Measurements from ENCODE around the gene RPEL1.
"Not testable (repeated sequence)": the region's sequence is repeated elsewhere in the genome, so short reads cannot be mapped to it uniquely, and the experiment has no call there.

GRCh38 chr10:103224721-103225120 is 21.0 kb upstream of the RPEL1 start:
- TF ChIP-seq CTCF, POLR2A (IDR thresholded peaks at IDR 0.05): not testable (repeated sequence)
